Upper lobe of left lung (tissue), 6 donors: ENCODE measurements around the gene IGFN1. TPM values are rescaled to one million over a fixed set of nuclear protein-coding genes. Genes with fewer than 3 reads are reported as not detected.
A peak's percentile ranks its signal among the peaks of the same experiment; 100 is the strongest.

Experiments used
- ATAC-seq, 2 donors: fragments of 200-7000 bp; cut with Tn5 transposase; one replicate each; pipeline ENCODE4 v1.9.1; 2022; ENCODE audit warnings: mild to moderate bottlenecking in 2 of 2, moderate library complexity in 2 of 2; ENCODE audit not compliant: low FRiP score in 2 of 2
- DNase-seq, 2 donors: peaks; one replicate each; pipeline ENCODE4 v3.0.0-alpha.2; 2019 to 2020
- H3K27ac ChIP-seq, 4 donors: fragments of 200-600 bp; sonication (generic); one replicate each; pipeline ENCODE4 v1.5.1; 2016 to 2019
- H3K27me3 ChIP-seq, 4 donors: fragments of 200-600 bp; sonication (generic); one replicate each; pipeline ENCODE4 v1.5.1; 2017 to 2019
- H3K36me3 ChIP-seq, 4 donors: fragments of 200-600 bp; sonication (generic); one replicate each; pipeline ENCODE4 v1.5.1; 2016 to 2019
- H3K4me1 ChIP-seq, 4 donors: fragments of 200-600 bp; sonication (generic); one replicate each; pipeline ENCODE4 v1.5.1; 2018 to 2019
- H3K4me3 ChIP-seq, 4 donors: fragments of 200-600 bp; sonication (generic); one replicate each; pipeline ENCODE4 v1.5.1; 2017 to 2019; ENCODE audit warnings: mild to moderate bottlenecking in 2 of 4, moderate library complexity in 1 of 4
- H3K9me3 ChIP-seq, 4 donors: fragments of 200-600 bp; sonication (generic); one replicate each; pipeline ENCODE4 v1.5.1; 2018 to 2019
- CTCF ChIP-seq, 6 experiments: fragments of 450-650 bp in 4 of 6; fragments of 200-600 bp in 2 of 6; sonication (generic) in 2 of 6; IDR thresholded peaks; one replicate each; pipeline ENCODE4 v1.5.1; 2016 to 2019; ENCODE audit warnings: antibody characterized with exemption in 6 of 6
- EP300 ChIP-seq, 4 donors: sonication (generic); formaldehyde crosslinking; IDR thresholded peaks; one replicate each; pipeline ENCODE4 v1.5.1; 2017; ENCODE audit warnings: antibody characterized with exemption in 4 of 4, control low read depth in 2 of 4
- POLR2A ChIP-seq, 4 donors: fragments of 450-650 bp; IDR thresholded peaks; one replicate each; pipeline ENCODE4 v1.5.1; 2016 to 2017; ENCODE audit warnings: antibody characterized with exemption in 4 of 4, mild to moderate bottlenecking in 2 of 4
- POLR2AphosphoS5 ChIP-seq, 2 donors: sonication (generic); formaldehyde crosslinking; IDR thresholded peaks; one replicate each; pipeline ENCODE4 v1.5.1; 2017; ENCODE audit warnings: antibody characterized with exemption in 2 of 2
- WGBS, 2 donors: methylation state at CpG; one replicate each; pipeline ENCODE4 v1.1.5; 2017 to 2018; 5-methylcytosine and 5-hydroxymethylcytosine counted together
- total RNA-seq, 6 donors: library from RNA; depleted of rRNA in 4 of 6; stranded (reverse); fragments of >200 nt in 4 of 6; gene quantifications; one replicate each; pipeline versions ENCODE4 v1.1.0 to v1.2.1, GENCODE V29; 2016 to 2021
- donor health status: DM: no; HTN: no; CAD: no; lungs with moderate emphysema.
- donor health status: DM: no; HTN: yes; CAD: no; lungs with severe emphysema.

The IGFN1 gene
- total RNA-seq, 6 donors from 2014 or later: 0.11 to 6.3 (median 0.79) TPM; not detected in 2

GRCh38 chr1:201258763-201259230, 68.2 kb downstream of the IGFN1 start:
- WGBS, 2 donors: 92 to 94% methylated on average over 14 of the region's 14 CpGs
- peak in 1 of 2 donors; percentile 41 for DNase-seq
- Histone ChIP-seq H3K4me1 (peaks cover 11 to 13% (median 12%) of the 10 kb centered on the region in 4 donors), H3K4me3 (no peak overlapping the region), H3K27me3 (no peaks in the 10 kb centered on the region), H3K36me3 (no peaks in the 10 kb centered on the region), H3K9me3 (no peaks in the 10 kb centered on the region), H3K27ac (no peak overlapping the region)
- ATAC-seq: no peak
- TF ChIP-seq EP300 (IDR thresholded peaks at IDR 0.05) (no peak), CTCF (IDR thresholded peaks at IDR 0.05) (no peak), POLR2AphosphoS5 (IDR thresholded peaks at IDR 0.05) (no peak), POLR2A (IDR thresholded peaks at IDR 0.05) (no peak)

DNA sequence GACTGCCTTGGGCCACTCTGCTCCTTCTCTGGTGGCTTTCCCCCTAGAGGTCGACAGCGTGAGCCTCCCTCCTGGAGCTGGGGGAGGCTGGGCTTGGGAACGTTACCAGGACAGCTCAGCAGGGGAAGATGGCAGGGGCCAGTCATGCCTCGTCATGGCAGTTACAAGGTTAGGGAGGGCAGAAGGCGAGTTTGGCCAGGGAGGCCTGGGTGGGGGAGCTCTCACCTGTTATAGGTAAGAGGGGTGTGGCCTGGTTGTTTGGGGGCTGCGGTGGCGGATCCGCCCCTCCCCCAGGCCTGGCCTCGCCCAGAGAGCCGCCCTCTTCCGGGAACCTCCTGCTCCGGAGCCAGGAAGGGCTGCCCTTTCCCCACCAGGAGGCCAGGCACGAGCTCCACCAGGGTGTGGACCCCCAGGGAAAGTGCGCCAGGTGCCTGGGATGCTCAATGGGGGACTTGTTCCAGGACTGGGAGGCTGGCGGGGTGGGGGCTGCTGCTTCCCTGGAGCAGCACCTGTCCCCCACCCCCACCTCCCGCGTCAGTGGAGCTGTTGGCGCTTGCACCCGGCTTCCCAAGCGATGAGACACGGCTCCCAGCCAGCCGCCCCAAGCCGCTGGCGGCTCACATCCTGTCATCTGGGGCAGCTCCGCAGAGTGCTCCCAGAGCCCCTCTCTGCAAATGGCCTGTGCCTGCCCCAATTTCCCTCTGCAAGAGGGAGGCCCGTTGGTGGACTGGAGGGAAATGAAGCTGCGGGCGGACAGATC, 69.0 kb downstream of the IGFN1 start:
- DNase-seq (peak in 1 of 2 donors; percentile 82), ATAC-seq (peak; percentile 27 to 44)
- TF ChIP-seq POLR2A (IDR thresholded peaks at IDR 0.05): no peak
- no peak for TF ChIP-seq POLR2AphosphoS5 (IDR thresholded peaks at IDR 0.05)
- peak in 3 of 6 experiments; percentile 5 to 29 (median 10) for TF ChIP-seq CTCF (IDR thresholded peaks at IDR 0.05)
- TF ChIP-seq EP300 (IDR thresholded peaks at IDR 0.05): no peak
- no peaks in the 10 kb centered on the region for H3K27me3 ChIP-seq
- no peak overlapping the region for H3K27ac ChIP-seq
- H3K4me3 ChIP-seq: peak overlapping the region in 3 of 4 donors; percentile 5 to 16 (median 9)
- no peaks in the 10 kb centered on the region for H3K36me3 ChIP-seq
- peaks cover 11 to 13% (median 12%) of the 10 kb centered on the region in 4 donors for H3K4me1 ChIP-seq
- H3K9me3 ChIP-seq: no peaks in the 10 kb centered on the region
- WGBS, 2 donors: 13 to 15% methylated on average over 10 to 15 of the region's 28 CpGs

- no peaks in the 10 kb centered on the region for H3K27me3 ChIP-seq
- peak overlapping the region in 3 of 4 donors; percentile 5 to 16 (median 9) for H3K4me3 ChIP-seq
- peak in 1 of 2 donors; percentile 73 for ATAC-seq
- TF ChIP-seq POLR2A (IDR thresholded peaks at IDR 0.05) (no peak), CTCF (IDR thresholded peaks at IDR 0.05) (no peak), EP300 (IDR thresholded peaks at IDR 0.05) (no peak), POLR2AphosphoS5 (IDR thresholded peaks at IDR 0.05) (no peak)
- H3K4me1 ChIP-seq: peaks cover 11 to 13% (median 12%) of the 10 kb centered on the region in 4 donors
- no peak overlapping the region for H3K27ac ChIP-seq
- no peaks in the 10 kb centered on the region for H3K9me3 ChIP-seq
- DNase-seq: no peak
- 33 to 41% methylated on average over 11 of the region's 11 CpGs for WGBS, 2 donors
- no peaks in the 10 kb centered on the region for H3K36me3 ChIP-seq
Observed at GRCh38 chr1:201260236-201260590, 69.6 kb downstream of the IGFN1 start.

DNA sequence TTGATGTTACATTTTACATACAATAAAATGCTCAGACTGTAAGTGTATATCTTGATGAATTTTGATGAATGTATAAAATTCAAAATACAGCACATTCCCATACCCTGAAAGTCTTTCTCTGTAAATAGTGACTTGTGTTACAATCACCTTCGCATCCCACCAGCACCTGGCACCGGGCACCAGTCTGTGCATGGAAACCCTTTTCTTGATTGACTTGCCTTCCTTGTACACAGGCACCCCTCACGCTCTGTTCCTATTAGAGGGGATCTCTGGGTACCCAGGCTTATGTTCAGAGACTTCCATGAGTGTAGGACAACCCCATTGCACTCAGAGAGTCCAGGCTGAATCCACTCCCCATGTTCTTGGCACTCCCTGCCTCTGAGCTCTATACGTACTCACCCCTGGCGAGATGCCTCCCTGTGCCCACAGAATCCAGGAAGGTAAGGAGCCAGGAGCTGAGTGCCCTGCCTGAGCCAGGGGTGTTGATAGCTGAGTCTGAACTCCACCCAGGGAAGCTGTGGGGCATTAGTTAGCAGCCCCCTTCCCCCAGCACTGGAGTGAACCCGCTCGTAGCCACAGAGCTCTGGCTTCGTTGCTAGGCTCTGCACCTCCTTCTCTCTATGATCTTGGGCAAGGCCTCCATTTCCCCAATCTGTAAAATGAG, 70.2 kb downstream of the IGFN1 start:
- peaks cover 11 to 13% (median 12%) of the 10 kb centered on the region in 4 donors for H3K4me1 ChIP-seq
- H3K9me3 ChIP-seq: no peaks in the 10 kb centered on the region
- TF ChIP-seq POLR2A (IDR thresholded peaks at IDR 0.05): no peak
- TF ChIP-seq POLR2AphosphoS5 (IDR thresholded peaks at IDR 0.05): no peak
- no peak for TF ChIP-seq CTCF (IDR thresholded peaks at IDR 0.05)
- no peak for TF ChIP-seq EP300 (IDR thresholded peaks at IDR 0.05)
- WGBS, 2 donors: 88 to 95% methylated on average over 8 of the region's 8 CpGs
- no peak overlapping the region for H3K27ac ChIP-seq
- ATAC-seq (no peak), DNase-seq (no peak)
- H3K4me3 ChIP-seq: no peak overlapping the region
- no peaks in the 10 kb centered on the region for H3K27me3 ChIP-seq
- no peaks in the 10 kb centered on the region for H3K36me3 ChIP-seq
